ENCODE data around the gene MAML1.

The MAML1 gene

GRCh38 chr5:179795049-179795862 is 62.6 kb downstream of the MAML1 start:
- peak; percentile 45 for DNase-seq (ENCODE audit: low spot score)
- TF ChIP-seq, protein P1, sequence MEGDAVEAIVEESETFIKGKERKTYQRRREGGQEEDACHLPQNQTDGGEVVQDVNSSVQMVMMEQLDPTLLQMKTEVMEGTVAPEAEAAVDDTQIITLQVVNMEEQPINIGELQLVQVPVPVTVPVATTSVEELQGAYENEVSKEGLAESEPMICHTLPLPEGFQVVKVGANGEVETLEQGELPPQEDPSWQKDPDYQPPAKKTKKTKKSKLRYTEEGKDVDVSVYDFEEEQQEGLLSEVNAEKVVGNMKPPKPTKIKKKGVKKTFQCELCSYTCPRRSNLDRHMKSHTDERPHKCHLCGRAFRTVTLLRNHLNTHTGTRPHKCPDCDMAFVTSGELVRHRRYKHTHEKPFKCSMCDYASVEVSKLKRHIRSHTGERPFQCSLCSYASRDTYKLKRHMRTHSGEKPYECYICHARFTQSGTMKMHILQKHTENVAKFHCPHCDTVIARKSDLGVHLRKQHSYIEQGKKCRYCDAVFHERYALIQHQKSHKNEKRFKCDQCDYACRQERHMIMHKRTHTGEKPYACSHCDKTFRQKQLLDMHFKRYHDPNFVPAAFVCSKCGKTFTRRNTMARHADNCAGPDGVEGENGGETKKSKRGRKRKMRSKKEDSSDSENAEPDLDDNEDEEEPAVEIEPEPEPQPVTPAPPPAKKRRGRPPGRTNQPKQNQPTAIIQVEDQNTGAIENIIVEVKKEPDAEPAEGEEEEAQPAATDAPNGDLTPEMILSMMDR (IDR thresholded peaks at IDR 0.05; ENCODE audit: extremely low read depth, missing control alignments): no peak

- TF ChIP-seq, protein P1 (IDR thresholded peaks at IDR 0.05; ENCODE audit: extremely low read depth, missing control alignments): peak; percentile 91
- peak; percentile 90 for DNase-seq (ENCODE audit: low spot score)
Observed at GRCh38 chr5:179795863-179796833, 63.5 kb downstream of the MAML1 start.

DNA sequence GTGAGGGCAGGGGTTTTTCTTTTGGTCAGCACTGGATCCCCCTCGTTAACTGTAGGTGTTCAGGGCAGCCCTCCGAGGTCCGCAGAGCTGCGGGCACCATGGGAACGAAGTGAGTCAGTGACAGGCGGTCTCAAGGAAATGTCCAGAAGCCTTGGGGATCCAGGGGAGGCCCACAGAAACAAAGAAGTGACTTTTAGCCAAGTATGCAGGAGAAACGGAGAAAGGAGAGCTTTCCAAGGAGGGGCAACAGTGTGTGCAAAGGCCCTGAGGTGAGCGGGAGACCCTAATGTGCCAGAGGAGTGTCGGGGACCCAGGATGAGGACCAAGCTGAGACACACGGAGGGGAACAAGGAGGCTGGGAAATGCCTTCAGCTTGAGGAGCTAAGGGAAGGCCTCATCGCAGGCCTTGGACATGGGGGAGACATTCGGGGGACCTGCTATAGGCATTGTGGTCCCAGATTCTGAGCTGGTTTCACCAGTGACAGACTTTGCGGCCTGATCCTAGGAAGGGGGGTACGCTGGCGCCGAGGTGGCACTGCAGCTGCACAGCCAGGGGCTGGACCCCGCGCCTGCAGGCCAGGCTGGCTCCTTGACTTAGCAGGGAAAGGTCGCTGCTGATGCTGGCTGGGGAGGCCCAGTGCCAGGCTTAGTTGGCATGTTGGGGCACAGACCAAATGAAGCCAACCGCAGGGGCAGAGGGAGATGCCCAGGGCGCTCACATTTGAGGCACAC is 64.4 kb downstream of the MAML1 start:
- TF ChIP-seq, protein P1 (IDR thresholded peaks at IDR 0.05; ENCODE audit: extremely low read depth, missing control alignments): no peak
- DNase-seq (ENCODE audit: low spot score): peak; percentile 19

GRCh38 chr5:179797741-179798140 is 65.1 kb downstream of the MAML1 start:
- DNase-seq (ENCODE audit: low spot score): peak; percentile 12
- TF ChIP-seq, protein P1 (IDR thresholded peaks at IDR 0.05; ENCODE audit: extremely low read depth, missing control alignments): no peak

- TF ChIP-seq, protein P1 (IDR thresholded peaks at IDR 0.05; ENCODE audit: extremely low read depth, missing control alignments): no peak
- peak; percentile 10 for DNase-seq (ENCODE audit: low spot score)
Observed at GRCh38 chr5:179798144-179798770, 65.6 kb downstream of the MAML1 start.

DNA sequence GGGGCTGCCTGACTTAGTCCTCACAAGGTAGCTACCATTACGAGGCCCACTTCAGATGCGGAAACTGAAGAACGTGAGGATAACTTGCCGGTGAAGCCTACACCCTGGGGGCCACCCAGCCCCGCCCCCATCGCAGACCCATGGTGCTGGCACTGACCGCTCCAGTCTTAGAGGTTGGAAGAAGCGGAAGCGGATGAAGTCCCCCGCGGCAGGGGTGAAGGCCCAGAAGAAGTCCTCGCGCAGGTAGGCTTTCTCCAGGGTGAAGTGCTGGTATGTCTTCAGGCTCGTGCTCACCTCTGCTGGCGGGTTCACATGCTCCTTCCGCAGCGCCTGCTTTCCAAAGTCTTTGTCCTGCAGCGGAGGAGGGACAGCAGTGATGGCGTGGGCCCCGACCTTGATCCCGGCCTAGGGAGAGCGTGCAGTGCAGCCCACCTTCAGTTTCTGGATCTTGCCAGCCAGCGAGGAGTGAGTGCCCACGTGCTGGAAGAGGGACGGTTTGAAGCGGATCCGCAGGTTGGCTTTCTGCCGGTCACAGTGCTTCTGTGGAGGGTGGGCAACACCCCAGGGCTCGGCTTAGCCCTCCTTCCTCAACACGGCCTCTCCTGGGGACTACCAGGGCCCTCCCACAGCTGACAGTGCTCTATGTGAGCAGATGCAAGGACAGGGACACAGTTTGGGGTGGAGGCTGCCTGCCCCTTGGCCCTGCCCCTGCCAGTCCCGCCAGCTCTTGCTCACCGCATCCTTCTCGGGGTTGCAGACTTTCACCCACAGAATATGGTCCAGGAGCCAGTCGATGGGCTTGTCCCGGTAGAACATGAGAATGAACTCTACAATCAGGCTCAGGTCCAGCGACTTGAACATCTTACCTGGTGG is 66.4 kb downstream of the MAML1 start:
- peak; percentile 10 for DNase-seq (ENCODE audit: low spot score)

More for the DNA sequence above, 66.4 kb downstream of the MAML1 start:
- TF ChIP-seq, protein P1 (IDR thresholded peaks at IDR 0.05; ENCODE audit: extremely low read depth, missing control alignments): no peak
